ENCODE measurements around the gene TFR2. TPM values are rescaled to one million over a fixed set of nuclear protein-coding genes. Genes with fewer than 3 reads are reported as not detected.

TFR2 gene
- total RNA-seq, 2 experiments from 2014 or later = 12.1 to 26.0 TPM

DNA sequence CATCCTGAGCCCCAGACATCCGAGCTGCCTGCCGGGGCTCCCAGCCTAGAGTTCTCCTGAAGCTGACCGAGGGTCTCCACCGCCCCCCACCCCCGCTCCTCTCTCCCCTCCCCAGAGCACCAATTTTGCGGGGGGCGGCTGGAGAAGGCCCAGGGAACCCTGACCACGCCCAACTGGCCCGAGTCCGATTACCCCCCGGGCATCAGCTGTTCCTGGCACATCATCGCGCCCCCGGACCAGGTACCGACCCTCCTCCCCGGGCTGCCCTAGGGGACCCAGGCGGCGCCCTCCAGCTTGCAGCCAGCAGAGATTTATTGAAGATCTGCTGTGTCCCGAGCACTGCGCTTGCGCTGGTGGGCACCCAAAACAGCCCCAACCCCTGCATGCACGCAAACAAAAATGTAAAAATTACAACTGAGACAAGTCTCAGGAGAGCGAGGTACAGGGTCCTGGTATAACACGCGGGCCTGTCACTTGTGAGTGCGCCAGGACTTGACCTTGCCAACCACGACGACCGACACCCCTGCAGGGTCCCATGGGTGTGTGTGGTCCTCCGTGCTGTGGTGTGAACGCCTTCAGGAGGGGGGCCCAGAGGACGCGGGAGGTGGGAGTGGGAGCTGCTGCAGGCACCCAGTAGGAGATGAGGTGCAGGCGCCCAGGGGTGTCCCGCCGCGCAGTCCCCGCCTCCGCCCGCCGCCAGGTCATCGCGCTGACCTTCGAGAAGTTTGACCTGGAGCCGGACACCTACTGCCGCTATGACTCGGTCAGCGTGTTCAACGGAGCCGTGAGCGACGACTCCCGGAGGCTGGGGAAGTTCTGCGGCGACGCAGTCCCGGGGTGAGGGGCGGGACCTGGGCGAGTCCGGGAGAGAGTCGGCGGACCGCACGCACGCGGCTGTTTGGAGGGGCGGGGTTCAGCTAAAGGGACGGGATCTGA lies 36.1 kb downstream of the TFR2 start:
- intact Hi-C loops (cut with micrococcal nuclease; ENCODE audit: unreplicated experiment) = loop anchor here (1.0 kb wide), 2 partner anchors 69 to 86 kb away; no protein-coding TSS in a partner anchor
- no peaks in the 10 kb centered on the region for H3K9me3 ChIP-seq (ENCODE audit: low read length)
- ChIA-PET POLR2A (interaction anchor here (0.6 to 2.0 kb wide), 4 partner anchors 19 to 74 kb away, joined by 3 to 5 read pairs (median 4); partner anchors contain the start of genes FBXO24 and LRCH4), CTCF (ENCODE audit: unreplicated experiment) (no interaction called here)
- peaks cover 13% of the 10 kb centered on the region for H3K4me1 ChIP-seq (ENCODE audit: insufficient read depth, low read length, poor library complexity, severe bottlenecking)
- TF ChIP-seq, protein P1, sequence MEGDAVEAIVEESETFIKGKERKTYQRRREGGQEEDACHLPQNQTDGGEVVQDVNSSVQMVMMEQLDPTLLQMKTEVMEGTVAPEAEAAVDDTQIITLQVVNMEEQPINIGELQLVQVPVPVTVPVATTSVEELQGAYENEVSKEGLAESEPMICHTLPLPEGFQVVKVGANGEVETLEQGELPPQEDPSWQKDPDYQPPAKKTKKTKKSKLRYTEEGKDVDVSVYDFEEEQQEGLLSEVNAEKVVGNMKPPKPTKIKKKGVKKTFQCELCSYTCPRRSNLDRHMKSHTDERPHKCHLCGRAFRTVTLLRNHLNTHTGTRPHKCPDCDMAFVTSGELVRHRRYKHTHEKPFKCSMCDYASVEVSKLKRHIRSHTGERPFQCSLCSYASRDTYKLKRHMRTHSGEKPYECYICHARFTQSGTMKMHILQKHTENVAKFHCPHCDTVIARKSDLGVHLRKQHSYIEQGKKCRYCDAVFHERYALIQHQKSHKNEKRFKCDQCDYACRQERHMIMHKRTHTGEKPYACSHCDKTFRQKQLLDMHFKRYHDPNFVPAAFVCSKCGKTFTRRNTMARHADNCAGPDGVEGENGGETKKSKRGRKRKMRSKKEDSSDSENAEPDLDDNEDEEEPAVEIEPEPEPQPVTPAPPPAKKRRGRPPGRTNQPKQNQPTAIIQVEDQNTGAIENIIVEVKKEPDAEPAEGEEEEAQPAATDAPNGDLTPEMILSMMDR (conservative IDR thresholded peaks at IDR 0.05; ENCODE audit: low read length) = no peak
- H3K27ac ChIP-seq (ENCODE audit: low read depth, low read length, poor library complexity, severe bottlenecking) = peak overlapping the region; percentile 39
- no peaks in the 10 kb centered on the region for H3K36me3 ChIP-seq (ENCODE audit: insufficient read depth, low read length)
- peak overlapping the region; percentile 94 for H2AFZ ChIP-seq (ENCODE audit: low read length)
- H3K4me2 ChIP-seq (ENCODE audit: low read length) = peak overlapping the region; percentile 79
- peak overlapping the region; percentile 76 for H3K4me3 ChIP-seq (ENCODE audit: low read depth, low read length, poor library complexity, severe bottlenecking)
- no peaks in the 10 kb centered on the region for H4K20me1 ChIP-seq (ENCODE audit: insufficient read depth, low read length)
- no peaks in the 10 kb centered on the region for H3K79me2 ChIP-seq (ENCODE audit: insufficient read depth, low read depth, low read length)
- H3K9me2 ChIP-seq (ENCODE audit: insufficient read depth, low read length) = no peaks in the 10 kb centered on the region
- BruUV-seq (replicated peaks) = no TSS peak
- no peak for DNase-seq (ENCODE audit: low spot score)

DNA sequence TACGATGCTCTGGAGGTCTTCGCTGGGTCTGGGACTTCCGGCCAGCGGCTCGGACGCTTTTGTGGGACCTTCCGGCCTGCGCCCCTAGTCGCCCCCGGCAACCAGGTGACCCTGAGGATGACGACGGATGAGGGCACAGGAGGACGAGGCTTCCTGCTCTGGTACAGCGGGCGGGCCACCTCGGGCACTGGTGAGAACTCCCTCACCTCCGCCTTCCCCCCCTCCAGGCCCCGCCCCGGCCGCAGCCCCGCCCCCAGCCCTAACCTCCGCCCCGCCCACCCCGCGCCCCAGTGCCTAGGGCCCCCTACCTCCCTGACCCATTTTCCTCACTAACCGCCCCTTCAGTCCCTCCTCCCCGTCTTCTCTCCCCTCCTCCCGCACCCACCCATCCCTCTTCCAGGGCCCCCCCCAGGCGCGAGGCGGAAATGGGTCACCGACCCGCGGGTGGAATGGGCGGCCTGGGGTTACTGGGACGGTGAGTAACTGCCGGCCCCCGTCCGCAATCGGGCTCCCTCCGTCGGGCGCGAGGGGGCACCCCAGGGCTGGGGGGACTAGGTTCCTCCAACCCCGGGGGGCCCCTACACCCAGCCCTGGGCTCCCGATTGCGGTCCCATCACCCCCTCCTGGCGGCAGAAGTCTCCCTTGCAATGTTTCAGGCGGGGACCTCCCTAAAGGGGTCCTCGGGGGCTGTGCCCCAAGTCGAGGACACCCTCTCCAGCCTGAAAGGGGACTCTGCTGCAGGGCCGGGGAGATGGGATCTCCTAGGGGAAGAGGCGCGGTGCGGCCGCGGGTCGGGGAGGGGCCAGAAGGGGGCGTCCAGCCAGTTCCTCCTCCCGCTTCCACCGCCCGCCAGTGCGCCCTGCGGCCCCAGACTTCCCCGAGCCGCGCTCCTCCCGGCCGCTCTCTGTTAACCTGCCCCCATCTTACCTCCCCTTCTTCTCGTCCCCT lies 37.0 kb downstream of the TFR2 start:
- H3K36me3 ChIP-seq (ENCODE audit: insufficient read depth, low read length) = no peaks in the 10 kb centered on the region
- no peaks in the 10 kb centered on the region for H3K9me2 ChIP-seq (ENCODE audit: insufficient read depth, low read length)
- DNase-seq (ENCODE audit: low spot score) = peak; percentile 85
- peak overlapping the region; percentile 76 for H3K4me3 ChIP-seq (ENCODE audit: low read depth, low read length, poor library complexity, severe bottlenecking)
- H3K4me1 ChIP-seq (ENCODE audit: insufficient read depth, low read length, poor library complexity, severe bottlenecking) = peaks cover 13% of the 10 kb centered on the region
- no peaks in the 10 kb centered on the region for H3K9me3 ChIP-seq (ENCODE audit: low read length)
- ChIA-PET CTCF (ENCODE audit: unreplicated experiment) (interaction anchor here (1.4 kb wide), 1 partner anchor 18 kb away, joined by 4 read pairs; the partner anchor contains the start of gene FBXO24), POLR2A (interaction anchor here (0.7 to 2.0 kb wide), 2 partner anchors 21 to 88 kb away, joined by 5 to 7 read pairs; no protein-coding TSS in a partner anchor)
- H2AFZ ChIP-seq (ENCODE audit: low read length) = peak overlapping the region; percentile 94
- intact Hi-C loops (cut with micrococcal nuclease; ENCODE audit: unreplicated experiment) = loop anchor here (1.0 kb wide), 2 partner anchors 70 to 87 kb away; no protein-coding TSS in a partner anchor
- peak overlapping the region; percentile 39 for H3K27ac ChIP-seq (ENCODE audit: low read depth, low read length, poor library complexity, severe bottlenecking)
- H3K79me2 ChIP-seq (ENCODE audit: insufficient read depth, low read depth, low read length) = no peaks in the 10 kb centered on the region
- no peak for TF ChIP-seq EZH2phosphoT487 (IDR thresholded peaks at IDR 0.05; ENCODE audit: borderline replicate concordance, low read depth, low read length)
- TF ChIP-seq, protein P1 (conservative IDR thresholded peaks at IDR 0.05; ENCODE audit: low read length) = peak; percentile 81
- H4K20me1 ChIP-seq (ENCODE audit: insufficient read depth, low read length) = no peaks in the 10 kb centered on the region
- BruUV-seq (replicated peaks) = no TSS peak
- peak overlapping the region; percentile 79 for H3K4me2 ChIP-seq (ENCODE audit: low read length)

Measured in OCI-LY7 (cell line).